Measurements from ENCODE around the gene ZNF750. TPM values are rescaled to one million over a fixed set of nuclear protein-coding genes. Genes with fewer than 3 reads are reported as not detected.

ZNF750 gene
- total RNA-seq, 1 donor from 2014 or later: 83.0 TPM

DNA sequence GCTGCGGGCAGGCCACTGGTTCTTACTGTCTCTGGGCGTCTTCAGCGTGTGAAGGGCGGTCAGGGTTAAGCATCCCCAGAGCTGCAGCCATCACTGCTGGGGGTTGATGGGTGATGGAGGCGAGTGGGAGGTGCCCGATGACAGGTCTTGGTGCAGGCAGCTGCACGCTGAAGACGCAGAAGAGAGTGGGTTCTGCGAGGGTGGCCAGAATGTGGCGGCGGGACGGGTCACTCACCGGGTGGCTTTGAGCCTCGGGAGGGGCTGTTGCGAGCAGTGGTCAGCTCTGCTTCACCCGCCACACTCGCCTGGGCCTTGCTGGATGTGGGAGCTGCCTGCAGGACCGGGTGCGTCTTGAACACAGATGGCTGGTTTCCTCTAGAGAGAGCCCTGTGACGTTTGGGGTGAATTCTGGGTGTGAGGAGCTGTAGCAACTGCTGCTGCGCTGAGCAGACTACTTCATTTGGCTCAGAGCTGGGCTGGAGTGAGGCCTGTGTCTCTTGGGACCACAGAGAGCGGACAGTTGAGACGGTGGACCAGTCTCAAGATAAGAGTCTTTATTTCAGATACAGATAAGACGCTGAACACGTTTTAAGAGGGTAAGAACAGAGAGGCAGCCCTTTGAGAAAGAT, 44.6 kb upstream of the ZNF750 start:
- Histone ChIP-seq H3K27me3 (no peaks in the 10 kb centered on the region), H3K27ac (peak overlapping the region; percentile 16), H3K4me1 (peaks cover 55% of the 10 kb centered on the region), H3K9me3 (no peaks in the 10 kb centered on the region), H3K36me3 (no peaks in the 10 kb centered on the region), H3K4me3 (no peak overlapping the region)
- DNase-seq (ENCODE audit: extremely low spot score in 2 of 2): no peak
- no peak for TF ChIP-seq POLR2AphosphoS5 (IDR thresholded peaks at IDR 0.05; ENCODE audit: insufficient read depth in 1 of 2, low read depth in 1 of 2)
- TF ChIP-seq POLR2A (IDR thresholded peaks at IDR 0.05): no peak
- TF ChIP-seq, protein P1, sequence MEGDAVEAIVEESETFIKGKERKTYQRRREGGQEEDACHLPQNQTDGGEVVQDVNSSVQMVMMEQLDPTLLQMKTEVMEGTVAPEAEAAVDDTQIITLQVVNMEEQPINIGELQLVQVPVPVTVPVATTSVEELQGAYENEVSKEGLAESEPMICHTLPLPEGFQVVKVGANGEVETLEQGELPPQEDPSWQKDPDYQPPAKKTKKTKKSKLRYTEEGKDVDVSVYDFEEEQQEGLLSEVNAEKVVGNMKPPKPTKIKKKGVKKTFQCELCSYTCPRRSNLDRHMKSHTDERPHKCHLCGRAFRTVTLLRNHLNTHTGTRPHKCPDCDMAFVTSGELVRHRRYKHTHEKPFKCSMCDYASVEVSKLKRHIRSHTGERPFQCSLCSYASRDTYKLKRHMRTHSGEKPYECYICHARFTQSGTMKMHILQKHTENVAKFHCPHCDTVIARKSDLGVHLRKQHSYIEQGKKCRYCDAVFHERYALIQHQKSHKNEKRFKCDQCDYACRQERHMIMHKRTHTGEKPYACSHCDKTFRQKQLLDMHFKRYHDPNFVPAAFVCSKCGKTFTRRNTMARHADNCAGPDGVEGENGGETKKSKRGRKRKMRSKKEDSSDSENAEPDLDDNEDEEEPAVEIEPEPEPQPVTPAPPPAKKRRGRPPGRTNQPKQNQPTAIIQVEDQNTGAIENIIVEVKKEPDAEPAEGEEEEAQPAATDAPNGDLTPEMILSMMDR (IDR thresholded peaks at IDR 0.05): no peak
- intact Hi-C loops (cut with DNase I): no loop called here

DNA sequence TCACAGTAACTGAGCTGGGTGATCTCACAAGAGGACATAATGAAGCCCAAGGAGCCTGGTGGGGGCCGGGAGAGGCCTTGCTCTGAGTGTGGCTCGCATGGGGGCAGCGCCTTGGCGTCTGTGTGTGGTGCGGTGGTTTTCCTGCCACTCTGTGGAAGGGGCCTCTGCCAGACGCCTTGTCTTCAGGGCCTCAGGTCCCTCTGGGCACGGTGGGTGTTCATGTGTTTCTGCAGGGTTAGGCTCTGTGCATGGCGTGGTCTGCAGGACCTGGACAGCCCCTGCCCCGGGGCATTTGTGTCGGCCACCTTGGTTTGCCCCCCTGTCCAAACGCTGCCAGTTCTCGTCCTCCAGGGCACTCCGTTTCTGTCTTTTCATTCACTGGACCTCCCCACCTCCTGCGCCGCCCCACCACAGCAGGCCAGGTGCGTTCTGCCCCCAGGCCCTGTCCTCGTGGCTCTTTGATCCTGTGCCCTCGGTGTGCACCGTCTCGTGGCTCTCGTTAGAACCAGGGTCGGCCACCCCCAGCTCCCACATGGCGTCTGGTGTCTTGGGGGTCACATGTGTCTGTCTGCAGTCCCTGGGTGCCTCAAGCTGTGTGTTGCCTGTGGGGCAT, 43.7 kb upstream of the ZNF750 start:
- Histone ChIP-seq H3K4me3 (no peak overlapping the region), H3K36me3 (no peaks in the 10 kb centered on the region), H3K27me3 (no peaks in the 10 kb centered on the region), H3K9me3 (no peaks in the 10 kb centered on the region), H3K27ac (no peak overlapping the region), H3K4me1 (peaks cover 47% of the 10 kb centered on the region)
- intact Hi-C loops (cut with DNase I): no loop called here
- TF ChIP-seq, protein P1 (IDR thresholded peaks at IDR 0.05): no peak
- TF ChIP-seq POLR2A (IDR thresholded peaks at IDR 0.05) (no peak), POLR2AphosphoS5 (IDR thresholded peaks at IDR 0.05; ENCODE audit: insufficient read depth in 1 of 2, low read depth in 1 of 2) (no peak)
- DNase-seq (ENCODE audit: extremely low spot score in 2 of 2): no peak

DNA sequence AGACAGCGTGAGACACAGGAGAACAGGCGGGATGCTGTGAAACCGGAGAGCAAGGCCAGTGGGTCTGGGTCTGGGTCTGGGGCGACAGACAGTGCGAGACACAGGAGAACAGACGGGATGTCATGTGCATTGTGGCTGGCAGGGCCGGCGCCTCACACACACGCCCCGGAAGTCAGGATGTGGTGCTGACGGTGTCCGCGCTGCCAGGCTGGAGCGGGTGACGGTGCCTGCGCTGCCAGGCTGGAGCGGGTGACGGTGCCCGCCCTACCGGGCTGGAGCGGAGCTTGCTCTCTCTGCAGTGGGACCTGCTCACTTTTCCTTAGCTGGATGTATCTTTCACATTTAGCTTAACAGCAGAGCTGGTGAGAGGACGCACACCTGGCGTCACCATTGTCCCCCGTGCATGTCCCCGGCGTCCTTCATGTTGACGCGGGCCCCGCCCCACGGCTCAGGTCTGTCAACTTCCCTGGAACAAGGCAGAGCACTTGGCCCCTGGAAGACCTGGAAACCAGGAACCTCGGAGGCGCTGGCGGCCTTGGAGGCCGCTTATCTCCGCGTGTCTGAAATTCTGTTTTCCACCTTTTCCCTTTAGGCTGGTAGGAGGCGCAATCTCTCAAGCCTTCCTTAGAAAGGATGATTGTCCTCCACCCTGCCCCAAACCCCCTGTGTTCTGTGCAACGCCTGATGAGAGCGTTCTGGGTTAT, 43.0 kb upstream of the ZNF750 start:
- Histone ChIP-seq H3K4me1 (peaks cover 42% of the 10 kb centered on the region), H3K27ac (peak overlapping the region; percentile 62), H3K9me3 (no peaks in the 10 kb centered on the region), H3K36me3 (no peaks in the 10 kb centered on the region), H3K4me3 (no peak overlapping the region), H3K27me3 (no peaks in the 10 kb centered on the region)
- intact Hi-C loops (cut with DNase I): no loop called here
- peak in 1 of 2 donors; percentile 38 for TF ChIP-seq POLR2AphosphoS5 (IDR thresholded peaks at IDR 0.05; ENCODE audit: insufficient read depth in 1 of 2, low read depth in 1 of 2)
- no peak for TF ChIP-seq POLR2A (IDR thresholded peaks at IDR 0.05)
- DNase-seq (ENCODE audit: extremely low spot score in 2 of 2): no peak

DNA sequence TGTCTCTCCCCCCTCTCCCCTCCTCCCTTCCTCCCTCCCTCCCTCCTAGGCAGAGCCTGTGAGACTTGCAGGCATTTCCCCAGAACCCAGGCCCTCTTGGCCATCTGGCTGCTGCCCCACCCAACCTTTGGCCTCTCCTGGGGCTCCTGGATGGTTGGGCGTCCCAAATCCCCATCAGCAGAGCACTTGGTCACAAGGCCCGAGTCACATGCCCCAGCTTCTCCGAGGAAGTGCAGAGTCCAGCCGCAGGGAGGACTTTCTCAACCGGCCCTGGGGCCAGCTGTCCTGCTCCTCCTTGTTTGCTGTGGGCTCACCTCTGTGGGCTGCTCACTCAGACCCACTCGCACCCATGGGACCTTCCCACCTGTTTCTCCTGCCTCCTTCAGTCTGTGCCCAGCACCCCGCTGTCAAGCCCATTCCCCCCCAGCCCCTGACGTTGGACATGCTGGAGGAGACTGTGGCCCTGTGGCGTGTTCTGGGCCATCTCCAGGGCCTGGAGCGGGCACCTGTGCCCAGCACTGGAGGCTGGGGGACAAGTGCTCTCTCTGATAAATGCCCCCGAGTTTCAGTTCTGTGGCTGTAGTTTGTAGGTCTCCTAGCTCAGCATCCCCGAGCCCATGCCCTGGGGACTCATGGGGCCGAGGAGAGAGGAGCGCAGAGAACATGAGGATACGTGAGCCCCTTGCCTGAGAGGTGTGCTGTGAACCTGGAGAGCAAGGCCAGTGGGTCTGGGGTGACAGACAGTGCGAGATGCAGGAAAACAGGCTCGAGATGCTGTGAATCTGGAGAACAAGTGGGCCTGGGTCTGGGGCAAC, 42.3 kb upstream of the ZNF750 start:
- TF ChIP-seq POLR2AphosphoS5 (IDR thresholded peaks at IDR 0.05; ENCODE audit: insufficient read depth in 1 of 2, low read depth in 1 of 2) (peak in 1 of 2 donors; percentile 51), POLR2A (IDR thresholded peaks at IDR 0.05) (no peak)
- Histone ChIP-seq H3K4me1 (peaks cover 47% of the 10 kb centered on the region), H3K27ac (peak overlapping the region; percentile 62), H3K9me3 (no peaks in the 10 kb centered on the region), H3K27me3 (no peaks in the 10 kb centered on the region), H3K4me3 (no peak overlapping the region), H3K36me3 (no peaks in the 10 kb centered on the region)
- intact Hi-C loops (cut with DNase I): no loop called here
- no peak for DNase-seq (ENCODE audit: extremely low spot score in 2 of 2)

DNA sequence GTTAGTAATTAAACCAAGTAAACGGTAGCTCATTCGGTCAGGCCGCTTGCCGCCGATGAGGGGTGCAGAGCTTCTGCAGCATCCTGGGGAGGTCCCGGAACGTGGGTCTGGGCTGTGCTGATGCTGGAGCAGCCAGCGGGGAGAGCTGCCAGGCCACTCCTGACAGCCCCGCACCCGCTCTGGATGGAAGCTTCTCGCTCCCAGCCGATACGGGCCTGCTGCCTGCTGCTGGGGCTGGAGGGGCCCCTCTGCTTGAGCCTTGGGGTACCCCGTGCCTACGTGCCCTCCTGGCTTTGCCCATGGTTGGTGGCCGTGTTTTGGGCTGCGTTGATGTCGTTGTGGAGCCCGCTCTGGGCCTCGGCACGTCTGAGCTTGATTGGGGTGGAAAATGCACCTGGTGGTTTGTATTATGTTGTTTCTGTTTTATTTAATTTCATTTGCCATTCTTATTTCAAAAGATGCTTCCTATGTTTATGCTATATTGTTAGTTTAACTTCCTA, 41.6 kb upstream of the ZNF750 start:
- intact Hi-C loops (cut with DNase I): no loop called here
- peaks cover 55% of the 10 kb centered on the region for H3K4me1 ChIP-seq

More for the DNA sequence above, 41.6 kb upstream of the ZNF750 start:
- Histone ChIP-seq H3K36me3 (no peaks in the 10 kb centered on the region), H3K4me3 (no peak overlapping the region), H3K27me3 (no peaks in the 10 kb centered on the region), H3K27ac (peak overlapping the region; percentile 62), H3K9me3 (no peaks in the 10 kb centered on the region)
- DNase-seq (ENCODE audit: extremely low spot score in 2 of 2): no peak
- no peak for TF ChIP-seq POLR2AphosphoS5 (IDR thresholded peaks at IDR 0.05; ENCODE audit: insufficient read depth in 1 of 2, low read depth in 1 of 2)
- TF ChIP-seq, protein P1 (IDR thresholded peaks at IDR 0.05): no peak
- no peak for TF ChIP-seq POLR2A (IDR thresholded peaks at IDR 0.05)
